ENCODE measurements around the gene SYNPO.

The SYNPO gene

GRCh38 chr5:150656191-150657132 lies 16.0 kb downstream of the SYNPO start:
- DNase-seq (ENCODE audit: low read depth in 2 of 2, low spot score in 1 of 2): peak; percentile 20 to 43

DNA sequence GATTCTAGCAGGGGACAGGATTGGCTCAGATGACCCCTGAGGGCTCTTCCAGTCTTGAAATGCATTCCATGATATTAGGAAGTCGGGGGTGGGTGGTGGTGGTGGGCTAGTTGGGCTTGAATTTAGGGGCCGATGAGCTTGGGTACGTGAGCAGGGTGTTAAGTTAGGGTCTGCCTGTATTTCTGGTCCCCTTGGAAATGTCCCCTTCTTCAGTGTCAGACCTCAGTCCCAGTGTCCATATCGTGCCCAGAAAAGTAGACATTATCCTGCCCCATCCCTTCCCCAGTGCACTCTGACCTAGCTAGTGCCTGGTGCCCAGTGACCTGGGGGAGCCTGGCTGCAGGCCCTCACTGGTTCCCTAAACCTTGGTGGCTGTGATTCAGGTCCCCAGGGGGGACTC lies 17.7 kb downstream of the SYNPO start:
- DNase-seq (ENCODE audit: low read depth in 2 of 2, low spot score in 1 of 2): no peak

GRCh38 chr5:150658699-150659265 lies 18.3 kb downstream of the SYNPO start:
- DNase-seq (ENCODE audit: low read depth in 2 of 2, low spot score in 1 of 2): no peak

DNA sequence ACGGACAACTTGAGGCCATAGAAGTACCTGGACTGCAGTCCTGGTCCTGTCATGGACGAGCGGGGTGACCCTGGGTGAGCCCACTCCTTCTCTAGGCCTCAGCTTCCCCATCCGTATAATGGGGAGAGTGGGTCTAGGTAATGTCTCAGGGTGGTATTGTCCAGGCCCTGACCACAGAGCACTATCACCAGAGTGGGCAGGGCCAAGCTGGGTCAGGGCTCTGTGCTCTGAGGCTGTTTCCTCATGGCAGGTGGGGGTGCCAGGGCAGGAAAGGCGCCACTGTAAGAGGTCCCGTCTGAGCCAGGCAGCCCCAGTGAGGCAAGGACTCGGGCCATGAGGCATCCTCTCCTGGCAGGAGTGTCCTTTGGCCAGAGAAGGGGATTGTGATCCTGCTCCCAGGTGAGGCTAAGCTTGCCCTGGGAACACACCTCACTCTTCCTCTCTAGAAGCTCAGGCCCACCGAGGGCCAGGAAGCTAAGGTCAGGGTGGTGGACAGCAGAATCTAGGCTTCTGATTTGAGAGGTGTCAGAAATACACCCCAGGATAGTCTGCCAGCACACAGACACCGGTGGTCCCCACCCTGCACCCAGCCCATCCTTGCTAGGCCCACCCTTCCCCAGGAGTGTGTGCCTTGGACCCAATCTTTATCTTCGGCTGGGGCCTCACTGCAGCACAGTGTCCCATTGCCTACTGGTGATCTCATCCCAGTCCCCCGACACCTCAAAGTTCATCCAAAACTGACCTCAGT lies 19.1 kb downstream of the SYNPO start:
- DNase-seq (ENCODE audit: low read depth in 2 of 2, low spot score in 1 of 2): no peak

DNA sequence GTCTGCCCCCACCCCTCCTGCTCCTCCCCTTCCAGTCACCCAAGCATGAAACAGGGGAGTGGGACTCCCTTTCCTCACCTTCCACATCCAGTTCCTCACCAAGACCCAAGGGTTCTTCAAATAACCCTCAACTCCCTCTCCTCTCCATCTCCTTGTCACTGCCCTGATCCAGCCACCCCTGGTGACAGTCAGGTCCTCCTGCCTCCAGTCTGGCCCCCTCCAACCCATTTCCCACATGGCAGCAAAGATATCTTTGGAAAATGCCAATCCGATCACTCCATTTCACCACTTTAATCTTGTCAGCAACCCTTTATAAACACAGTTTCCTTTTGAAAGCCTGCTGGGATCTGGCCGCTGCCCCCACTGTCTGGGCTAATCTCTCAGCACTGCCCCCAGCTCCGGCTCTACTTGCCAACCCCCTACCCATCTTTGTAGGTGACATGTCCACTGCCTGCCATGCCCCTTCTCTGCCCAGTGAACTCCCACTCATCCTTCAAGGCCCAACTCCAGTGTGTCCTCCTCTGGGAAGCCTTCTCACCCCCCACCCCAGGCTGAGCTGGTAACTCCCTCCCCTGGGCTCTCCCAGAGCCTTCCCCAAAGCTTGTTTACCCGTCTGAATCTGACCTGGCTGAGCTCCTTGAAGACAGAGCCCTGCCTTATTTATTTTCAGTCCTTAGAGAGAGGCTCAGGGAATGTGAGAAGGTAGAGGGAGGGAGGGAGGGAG lies 19.8 kb downstream of the SYNPO start:
- DNase-seq (ENCODE audit: low read depth in 2 of 2, low spot score in 1 of 2): no peak

DNA sequence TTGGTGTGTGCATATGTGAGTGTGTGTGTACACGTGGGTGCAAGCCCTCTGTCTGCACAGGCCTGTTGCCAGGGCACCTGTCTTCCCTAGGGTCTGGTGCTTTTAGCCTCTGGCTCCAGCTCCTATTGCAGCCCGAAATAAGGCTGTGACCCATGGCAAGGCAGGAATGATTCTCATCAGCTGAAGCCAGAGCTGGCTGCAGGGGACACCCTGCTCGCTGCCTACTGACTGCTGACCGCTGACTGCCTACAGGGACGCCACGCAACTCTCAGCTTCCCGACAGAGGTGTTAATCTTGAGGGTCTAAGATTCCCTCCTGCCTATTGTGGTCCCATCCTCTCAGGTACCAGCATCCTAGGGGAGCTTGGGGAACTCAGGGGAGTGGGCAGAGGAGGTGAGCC lies 20.6 kb downstream of the SYNPO start, which contains the start of gene MYOZ3:
Gene MYOZ3, plus strand, starts transcription at position 166 of the 400 bp plus-strand sequence. CDS start 1,691 bp downstream, outside the sequence.
- no peak for DNase-seq (ENCODE audit: low read depth in 2 of 2, low spot score in 1 of 2)

- DNase-seq (ENCODE audit: low read depth in 2 of 2, low spot score in 1 of 2): no peak
Observed at GRCh38 chr5:150661821-150662596, 21.5 kb downstream of the SYNPO start.

DNA sequence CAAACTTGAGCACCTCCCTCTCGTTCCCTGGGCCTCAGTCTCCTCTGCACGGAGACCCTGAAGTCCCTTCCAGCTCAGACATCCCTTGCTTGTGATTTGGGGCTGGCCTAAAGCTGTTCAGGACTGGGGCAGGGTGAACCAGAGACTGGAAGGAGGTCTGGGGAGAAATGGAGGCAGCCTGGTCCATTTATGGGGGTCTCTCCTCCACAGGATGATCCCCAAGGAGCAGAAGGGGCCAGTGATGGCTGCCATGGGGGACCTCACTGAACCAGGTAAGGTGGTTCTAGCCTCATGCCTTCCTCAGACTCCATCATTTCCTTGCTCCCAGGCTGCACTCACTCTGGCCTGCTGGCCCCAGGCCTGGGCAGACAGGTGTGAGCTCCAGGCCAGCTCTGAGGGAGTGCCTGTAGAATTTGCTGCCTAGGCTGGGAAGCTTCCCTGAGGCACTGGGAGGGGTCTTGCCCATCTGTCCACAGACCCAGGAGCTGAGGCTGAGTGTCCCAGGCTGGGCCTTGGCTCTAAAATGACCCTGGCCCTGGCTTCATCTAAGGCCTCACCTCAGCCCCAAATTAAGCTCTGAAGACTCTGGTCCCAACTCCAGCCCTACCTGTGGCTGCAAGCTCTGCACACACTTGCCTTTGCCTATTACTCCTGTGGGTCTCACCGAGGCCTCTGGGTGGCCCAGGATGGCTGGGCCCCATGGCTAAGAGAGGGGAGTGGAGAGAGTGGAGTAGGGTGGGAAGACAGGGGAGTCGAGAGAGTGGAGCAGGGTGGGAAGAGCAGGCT lies 22.5 kb downstream of the SYNPO start:
- no peak for DNase-seq (ENCODE audit: low read depth in 2 of 2, low spot score in 1 of 2)

DNA sequence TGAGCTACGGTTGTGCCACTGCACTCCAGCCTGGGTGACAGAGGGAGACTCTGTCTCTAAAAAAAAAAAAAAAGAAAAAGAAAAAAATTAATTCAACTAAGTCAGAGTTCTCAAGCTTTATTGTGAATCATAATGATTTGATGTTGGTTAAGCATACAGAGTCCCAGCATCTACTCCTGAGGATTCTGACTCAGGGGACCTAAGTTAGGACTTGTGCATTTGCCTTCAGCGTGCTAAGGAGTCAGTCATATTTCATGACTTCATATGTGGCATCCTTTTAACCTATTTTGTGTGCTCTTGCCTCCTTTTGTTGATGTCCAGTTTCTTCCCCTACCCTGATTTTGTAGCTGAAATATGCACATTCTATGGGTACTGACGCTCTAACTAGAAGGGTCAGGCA lies 23.5 kb downstream of the SYNPO start:
- no peak for DNase-seq (ENCODE audit: low read depth in 2 of 2, low spot score in 1 of 2)

GRCh38 chr5:150665044-150665443 lies 24.6 kb downstream of the SYNPO start:
- no peak for DNase-seq (ENCODE audit: low read depth in 2 of 2, low spot score in 1 of 2)

GRCh38 chr5:150670275-150670947 lies 30.0 kb downstream of the SYNPO start:
- DNase-seq (ENCODE audit: low read depth in 2 of 2, low spot score in 1 of 2): no peak

- no peak for DNase-seq (ENCODE audit: low read depth in 2 of 2, low spot score in 1 of 2)
Observed at GRCh38 chr5:150670948-150671310, 30.5 kb downstream of the SYNPO start.

DNA sequence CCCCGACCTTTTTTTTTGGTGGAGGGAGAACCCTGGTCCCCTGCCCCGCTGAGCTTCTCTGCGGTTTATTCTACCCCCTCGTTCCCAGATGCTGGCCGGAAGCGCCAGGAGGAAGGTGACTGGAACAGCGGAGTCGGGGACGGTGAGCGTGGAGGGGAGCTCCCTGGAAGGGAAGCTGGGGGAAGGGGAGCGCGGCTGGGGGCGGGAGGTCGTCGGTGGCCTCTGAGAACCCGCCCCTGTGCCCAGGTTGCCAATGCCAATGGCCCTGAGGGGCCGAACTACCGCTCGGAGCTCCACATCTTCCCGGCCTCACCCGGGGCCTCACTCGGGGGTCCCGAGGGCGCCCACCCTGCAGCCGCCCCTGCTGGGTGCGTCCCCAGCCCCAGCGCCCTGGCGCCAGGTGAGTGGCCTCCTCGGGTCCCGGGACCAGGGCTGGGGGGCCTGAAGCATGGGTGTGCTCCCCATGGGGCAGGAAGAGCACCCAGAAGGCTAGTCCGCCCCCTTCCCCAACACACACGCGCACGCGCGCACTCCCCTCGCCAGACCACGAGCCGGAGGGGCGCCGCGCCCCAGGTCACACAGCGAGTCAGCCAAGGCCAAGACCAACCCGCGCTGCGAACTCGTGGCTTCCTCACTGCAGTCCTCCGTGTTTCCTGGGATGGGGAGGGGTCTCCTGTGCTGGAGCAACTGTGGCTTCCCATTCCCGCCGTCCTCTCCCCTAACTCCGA lies 31.2 kb downstream of the SYNPO start:
- DNase-seq (ENCODE audit: low read depth in 2 of 2, low spot score in 1 of 2): no peak

DNA sequence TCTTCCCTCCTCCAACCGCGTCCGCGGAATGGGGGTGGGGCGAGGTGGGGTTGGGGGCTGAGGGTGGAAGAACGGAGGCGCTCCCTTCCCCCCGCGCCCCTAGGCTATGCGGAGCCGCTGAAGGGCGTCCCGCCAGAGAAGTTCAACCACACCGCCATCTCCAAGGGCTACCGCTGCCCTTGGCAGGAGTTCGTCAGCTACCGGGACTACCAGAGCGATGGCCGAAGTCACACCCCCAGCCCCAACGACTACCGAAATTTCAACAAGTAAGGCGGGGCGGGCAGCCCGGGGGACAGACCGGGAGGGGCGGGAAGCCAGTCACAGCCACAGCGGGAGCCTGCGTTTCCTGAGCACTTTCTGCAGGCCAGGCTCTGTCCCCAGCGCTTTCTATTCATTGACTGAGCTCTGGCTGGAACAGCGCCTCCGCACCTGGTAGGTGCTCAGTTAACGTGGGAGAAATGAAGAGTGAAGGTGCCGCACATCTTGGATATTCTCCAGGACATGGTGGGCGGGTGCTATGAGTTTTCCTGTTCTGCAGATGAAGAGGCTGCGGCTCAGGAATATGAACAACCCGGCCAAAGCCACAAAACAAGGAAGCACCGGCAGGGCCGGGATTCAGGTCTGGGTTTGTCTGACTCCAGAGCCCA lies 31.9 kb downstream of the SYNPO start:
- DNase-seq (ENCODE audit: low read depth in 2 of 2, low spot score in 1 of 2): no peak

DNA sequence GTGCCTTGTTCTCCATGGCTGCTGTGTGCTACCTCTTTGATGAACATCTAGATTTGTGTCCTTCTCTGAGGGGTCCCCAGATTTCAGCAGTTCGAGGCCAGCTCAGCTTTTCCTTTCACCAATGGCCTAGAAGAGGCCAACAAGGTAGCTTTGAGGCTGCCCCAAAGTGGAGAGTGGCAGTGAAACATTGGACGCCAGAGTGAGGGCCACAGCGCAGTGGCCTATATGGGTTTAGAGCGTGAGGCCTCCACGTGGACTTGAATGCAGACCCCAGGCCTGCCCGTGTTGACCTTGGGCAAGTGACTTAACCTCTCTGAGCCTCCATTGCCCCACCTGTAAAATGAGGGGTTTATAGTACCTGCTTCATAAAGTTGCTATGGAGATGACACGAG lies 32.4 kb downstream of the SYNPO start:
- DNase-seq (ENCODE audit: low read depth in 2 of 2, low spot score in 1 of 2): no peak

- no peak for DNase-seq (ENCODE audit: low read depth in 2 of 2, low spot score in 1 of 2)
Observed at GRCh38 chr5:150674341-150674821, 33.9 kb downstream of the SYNPO start.

- DNase-seq (ENCODE audit: low read depth in 2 of 2, low spot score in 1 of 2): no peak
Observed at GRCh38 chr5:150675069-150675468, 34.6 kb downstream of the SYNPO start.

DNA sequence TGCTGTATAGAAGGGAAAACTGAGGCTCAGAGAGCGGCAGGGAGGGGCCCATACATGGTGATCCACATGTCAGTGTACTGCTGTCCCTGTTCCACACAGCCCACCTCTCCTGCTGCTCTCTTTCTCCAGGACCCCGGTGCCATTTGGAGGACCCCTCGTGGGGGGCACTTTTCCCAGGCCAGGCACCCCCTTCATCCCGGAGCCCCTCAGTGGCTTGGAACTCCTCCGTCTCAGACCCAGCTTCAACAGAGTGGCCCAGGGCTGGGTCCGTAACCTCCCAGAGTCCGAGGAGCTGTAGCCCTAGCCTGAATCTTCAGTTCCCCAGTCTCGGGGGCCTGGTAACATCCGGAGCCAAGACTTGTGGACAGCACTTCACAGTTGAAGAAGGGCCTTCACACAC lies 36.1 kb downstream of the SYNPO start:
- DNase-seq (ENCODE audit: low read depth in 2 of 2, low spot score in 1 of 2): no peak
